Neutrophil (primary cell): ENCODE measurements around the gene TRPC6.
"Not testable (repeated sequence)": the region's sequence is repeated elsewhere in the genome, so short reads cannot be mapped to it uniquely, and the experiment has no call there.

Experiments
- H3K27ac ChIP-seq: fragments of 200-600 bp; sonication (generic); 2 replicates; pipeline ENCODE4 v1.5.1; 2016; ENCODE audit warnings: mild to moderate bottlenecking, moderate library complexity
- H3K27me3 ChIP-seq: fragments of 200-600 bp; sonication (generic); 2 replicates; pipeline ENCODE4 v1.6.0; 2016; ENCODE audit warnings: mild to moderate bottlenecking
- H3K36me3 ChIP-seq: fragments of 200-600 bp; sonication (generic); 2 replicates; pipeline ENCODE4 v1.5.1; 2017
- H3K4me1 ChIP-seq, 2 experiments: fragments of 200-600 bp in 1 of 2; sonication (generic) in 1 of 2; 1 replicate in 1 of 2; 2 replicates in 1 of 2; pipeline versions ENCODE4 v1.5.1 to v1.6.1; 2013 to 2016; ENCODE audit warnings: low read depth in 1 of 2, low read length in 1 of 2, mild to moderate bottlenecking in 1 of 2, moderate library complexity in 1 of 2; ENCODE audit not compliant: control insufficient read depth in 1 of 2, insufficient read depth in 1 of 2
- H3K4me3 ChIP-seq, 2 experiments: fragments of 200-600 bp in 1 of 2; sonication (generic) in 1 of 2; 1 replicate in 1 of 2; 2 replicates in 1 of 2; pipeline ENCODE4 v1.5.1; 2013 to 2016; ENCODE audit warnings: low read depth in 1 of 2, low read length in 1 of 2, mild to moderate bottlenecking in 1 of 2, moderate library complexity in 1 of 2
- H3K9me3 ChIP-seq: fragments of 200-600 bp; sonication (generic); 2 replicates; pipeline ENCODE4 v1.5.1; 2016
- CTCF ChIP-seq: fragments of 200-600 bp; sonication (generic); IDR thresholded peaks from 2 replicates; pipeline ENCODE4 v1.5.1; 2016; ENCODE audit warnings: antibody characterized with exemption

TRPC6 gene

GRCh38 chr11:101470419-101470818 is 113.4 kb downstream of the TRPC6 start:
- no peak overlapping the region for H3K27ac ChIP-seq
- H3K36me3 ChIP-seq = no peaks in the 10 kb centered on the region
- no peak overlapping the region for H3K4me3 ChIP-seq
- H3K9me3 ChIP-seq = no peaks in the 10 kb centered on the region
- H3K4me1 ChIP-seq = no peaks in the 10 kb centered on the region
- TF ChIP-seq CTCF = no peak
- H3K27me3 ChIP-seq = no peaks in the 10 kb centered on the region

- H3K9me3 ChIP-seq = no peaks in the 10 kb centered on the region
- no peak overlapping the region for H3K27ac ChIP-seq
- no peaks in the 10 kb centered on the region for H3K4me1 ChIP-seq
- TF ChIP-seq CTCF = no peak
- H3K4me3 ChIP-seq = no peak overlapping the region
- H3K27me3 ChIP-seq = no peaks in the 10 kb centered on the region
- no peaks in the 10 kb centered on the region for H3K36me3 ChIP-seq
Observed at GRCh38 chr11:101466352-101466751, 117.5 kb downstream of the TRPC6 start.

- H3K27me3 ChIP-seq, H3K4me1 ChIP-seq, H3K4me3 ChIP-seq, H3K9me3 ChIP-seq, H3K36me3 ChIP-seq, H3K27ac ChIP-seq: not testable (repeated sequence)
Observed at GRCh38 chr11:101464388-101464787, 119.4 kb downstream of the TRPC6 start.

GRCh38 chr11:101459020-101459419 is 124.8 kb downstream of the TRPC6 start:
- no peak overlapping the region for H3K27ac ChIP-seq
- no peak overlapping the region for H3K4me3 ChIP-seq
- H3K36me3 ChIP-seq = no peaks in the 10 kb centered on the region
- no peak for TF ChIP-seq CTCF
- H3K9me3 ChIP-seq = no peaks in the 10 kb centered on the region
- no peaks in the 10 kb centered on the region for H3K27me3 ChIP-seq
- H3K4me1 ChIP-seq = no peaks in the 10 kb centered on the region

GRCh38 chr11:101458161-101458560 is 125.6 kb downstream of the TRPC6 start:
- H3K27me3 ChIP-seq = no peaks in the 10 kb centered on the region
- no peaks in the 10 kb centered on the region for H3K36me3 ChIP-seq
- H3K4me1 ChIP-seq = no peaks in the 10 kb centered on the region
- H3K4me3 ChIP-seq = no peak overlapping the region
- no peaks in the 10 kb centered on the region for H3K9me3 ChIP-seq
- TF ChIP-seq CTCF = no peak
- H3K27ac ChIP-seq = no peak overlapping the region

- H3K27me3 ChIP-seq = no peaks in the 10 kb centered on the region
- H3K4me1 ChIP-seq = no peaks in the 10 kb centered on the region
- no peak overlapping the region for H3K4me3 ChIP-seq
- H3K36me3 ChIP-seq = no peaks in the 10 kb centered on the region
- no peaks in the 10 kb centered on the region for H3K9me3 ChIP-seq
- H3K27ac ChIP-seq = no peak overlapping the region
- TF ChIP-seq CTCF = no peak
Observed at GRCh38 chr11:101456812-101457211, 127.0 kb downstream of the TRPC6 start.
